ENCODE measurements around the gene BLCAP.

DNA sequence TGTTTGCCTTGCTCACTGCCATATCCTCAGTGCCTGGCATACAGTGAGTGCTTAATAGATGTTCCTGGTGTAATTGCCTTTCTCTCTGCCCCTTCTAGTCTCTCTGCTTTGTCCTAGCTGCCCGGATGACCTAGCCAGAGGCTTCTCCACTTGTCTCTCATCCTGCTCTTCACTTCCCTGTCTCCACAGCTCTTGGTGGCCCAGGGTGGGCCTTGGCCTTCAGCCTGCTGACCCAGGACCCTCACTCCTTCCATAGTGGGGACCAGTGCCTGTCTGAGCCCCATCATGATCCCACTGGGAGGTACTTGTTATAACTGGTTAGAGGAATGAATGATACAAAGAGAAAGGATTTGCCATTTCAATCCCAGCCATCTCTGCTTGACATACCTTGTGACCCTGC, 49.2 kb upstream of the BLCAP start:
- TF ChIP-seq CTCF (IDR thresholded peaks at IDR 0.05) (no peak), POLR2AphosphoS5 (IDR thresholded peaks at IDR 0.05) (no peak)

All from breast epithelium (tissue), 3 donors.